Uterus (tissue), 4 donors: ENCODE data around the gene ZNF628. TPM values are rescaled to one million over a fixed set of nuclear protein-coding genes. Genes with fewer than 3 reads are reported as not detected.

Source experiments
- DNase-seq, 2 donors: peaks; one replicate each; pipeline ENCODE4 v3.0.0-alpha.2; 2019 to 2020
- H3K27ac ChIP-seq, 2 donors: fragments of 200-600 bp; sonication (generic); 1 replicate in 1 of 2; 2 replicates in 1 of 2; pipeline ENCODE4 v1.5.1; 2016 to 2018
- H3K27me3 ChIP-seq, 2 donors: fragments of 200-600 bp; sonication (generic); one replicate each; pipeline ENCODE4 v1.5.1; 2018 to 2019; ENCODE audit warnings: control low read depth in 1 of 2
- H3K36me3 ChIP-seq, 2 donors: fragments of 200-600 bp; sonication (generic); one replicate each; pipeline ENCODE4 v1.5.1; 2019; ENCODE audit warnings: control low read depth in 1 of 2
- H3K4me1 ChIP-seq, 2 donors: fragments of 200-600 bp; sonication (generic); one replicate each; pipeline ENCODE4 v1.5.1; 2018 to 2019; ENCODE audit warnings: control low read depth in 1 of 2
- H3K4me3 ChIP-seq, 2 donors: fragments of 200-600 bp; sonication (generic); 1 replicate in 1 of 2; 2 replicates in 1 of 2; pipeline ENCODE4 v1.5.1; 2018 to 2019; ENCODE audit warnings: mild to moderate bottlenecking in 1 of 2
- H3K9me3 ChIP-seq, 2 donors: fragments of 200-600 bp; sonication (generic); one replicate each; pipeline ENCODE4 v1.5.1; 2019; ENCODE audit warnings: control low read depth in 1 of 2
- POLR2A ChIP-seq, 2 donors: fragments of 450-650 bp; IDR thresholded peaks; one replicate each; pipeline ENCODE4 v1.6.1; 2016; ENCODE audit warnings: antibody characterized with exemption in 2 of 2, mild to moderate bottlenecking in 1 of 2, moderate library complexity in 1 of 2
- intact Hi-C: fragments of 100-400 bp; cut with DNase I; formaldehyde crosslinking; loops from one replicate; pipeline ENCODE4 v1.15.1; 2023; ENCODE audit warnings: low total_unique reads
- total RNA-seq, 4 donors: library from RNA; depleted of rRNA in 3 of 4; stranded (reverse); fragments of >200 nt in 3 of 4; gene quantifications; one replicate each; pipeline versions ENCODE4 v1.1.0 to v1.2.4, GENCODE V29; 2014 to 2023
- TF ChIP-seq, protein P1 (sequence below), 4 experiments: fragments of 200-600 bp in 2 of 4; fragments of 450-650 bp in 2 of 4; sonication (generic) in 2 of 4; IDR thresholded peaks; one replicate each; pipeline ENCODE4 v1.5.1; 2016 to 2019; ENCODE audit warnings: antibody characterized with exemption in 4 of 4, mild to moderate bottlenecking in 2 of 4, moderate library complexity in 1 of 4
- donor health status: DM: yes; HTN: yes; CAD: no.

The ZNF628 gene
- total RNA-seq, 4 donors from 2014 or later, result 1.0 to 29.5 (median 11.9) TPM; not detected in 1

DNA sequence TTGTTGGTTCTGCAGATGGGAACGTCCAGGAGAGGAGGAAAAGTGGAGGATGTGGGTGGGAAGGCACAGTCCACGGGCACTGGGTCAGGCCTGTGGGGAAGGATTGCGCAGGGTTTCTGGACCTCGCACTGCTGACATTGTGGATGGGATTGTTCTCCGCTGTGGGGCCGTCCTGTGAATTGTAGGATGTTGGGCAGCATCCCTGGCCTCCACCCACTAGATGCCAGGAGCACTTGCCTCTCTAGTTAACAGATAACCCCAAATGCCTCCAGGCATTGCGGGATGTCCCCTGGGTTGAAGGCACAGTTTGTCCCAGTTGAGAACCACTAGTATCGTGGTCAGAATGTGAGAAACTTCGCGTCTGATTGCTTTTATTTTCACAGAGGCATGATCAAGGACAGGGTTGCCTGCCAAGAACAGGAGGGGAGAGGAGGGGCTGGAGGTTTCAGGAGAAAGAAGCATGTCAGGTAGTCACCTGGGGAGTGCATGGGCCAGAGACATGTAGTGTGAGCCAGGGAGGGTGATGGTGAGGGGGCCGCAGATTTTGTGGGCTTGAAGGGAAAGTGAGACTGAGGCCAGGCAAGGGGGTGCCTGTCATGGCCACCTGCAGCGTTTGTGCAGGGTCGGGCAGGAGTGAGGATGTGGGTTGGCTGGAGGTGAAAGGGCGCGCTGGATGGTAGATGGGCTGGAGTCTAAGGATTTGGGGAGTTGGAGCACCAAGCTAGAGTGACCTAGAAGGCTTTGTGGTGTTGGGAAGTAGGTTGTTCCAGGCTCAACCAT lies 3.2 kb downstream of the ZNF628 start:
- DNase-seq, result no peak
- no peaks in the 10 kb centered on the region for H3K36me3 ChIP-seq
- TF ChIP-seq POLR2A (IDR thresholded peaks at IDR 0.05), result no peak
- TF ChIP-seq, protein P1, sequence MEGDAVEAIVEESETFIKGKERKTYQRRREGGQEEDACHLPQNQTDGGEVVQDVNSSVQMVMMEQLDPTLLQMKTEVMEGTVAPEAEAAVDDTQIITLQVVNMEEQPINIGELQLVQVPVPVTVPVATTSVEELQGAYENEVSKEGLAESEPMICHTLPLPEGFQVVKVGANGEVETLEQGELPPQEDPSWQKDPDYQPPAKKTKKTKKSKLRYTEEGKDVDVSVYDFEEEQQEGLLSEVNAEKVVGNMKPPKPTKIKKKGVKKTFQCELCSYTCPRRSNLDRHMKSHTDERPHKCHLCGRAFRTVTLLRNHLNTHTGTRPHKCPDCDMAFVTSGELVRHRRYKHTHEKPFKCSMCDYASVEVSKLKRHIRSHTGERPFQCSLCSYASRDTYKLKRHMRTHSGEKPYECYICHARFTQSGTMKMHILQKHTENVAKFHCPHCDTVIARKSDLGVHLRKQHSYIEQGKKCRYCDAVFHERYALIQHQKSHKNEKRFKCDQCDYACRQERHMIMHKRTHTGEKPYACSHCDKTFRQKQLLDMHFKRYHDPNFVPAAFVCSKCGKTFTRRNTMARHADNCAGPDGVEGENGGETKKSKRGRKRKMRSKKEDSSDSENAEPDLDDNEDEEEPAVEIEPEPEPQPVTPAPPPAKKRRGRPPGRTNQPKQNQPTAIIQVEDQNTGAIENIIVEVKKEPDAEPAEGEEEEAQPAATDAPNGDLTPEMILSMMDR (IDR thresholded peaks at IDR 0.05), result no peak
- no peaks in the 10 kb centered on the region for H3K9me3 ChIP-seq
- intact Hi-C loops, result no loop called here
- peaks cover 5 to 11% of the 10 kb centered on the region in 2 donors for H3K4me1 ChIP-seq
- H3K27ac ChIP-seq, result no peak overlapping the region
- H3K27me3 ChIP-seq, result no peaks in the 10 kb centered on the region
- H3K4me3 ChIP-seq, result no peak overlapping the region

DNA sequence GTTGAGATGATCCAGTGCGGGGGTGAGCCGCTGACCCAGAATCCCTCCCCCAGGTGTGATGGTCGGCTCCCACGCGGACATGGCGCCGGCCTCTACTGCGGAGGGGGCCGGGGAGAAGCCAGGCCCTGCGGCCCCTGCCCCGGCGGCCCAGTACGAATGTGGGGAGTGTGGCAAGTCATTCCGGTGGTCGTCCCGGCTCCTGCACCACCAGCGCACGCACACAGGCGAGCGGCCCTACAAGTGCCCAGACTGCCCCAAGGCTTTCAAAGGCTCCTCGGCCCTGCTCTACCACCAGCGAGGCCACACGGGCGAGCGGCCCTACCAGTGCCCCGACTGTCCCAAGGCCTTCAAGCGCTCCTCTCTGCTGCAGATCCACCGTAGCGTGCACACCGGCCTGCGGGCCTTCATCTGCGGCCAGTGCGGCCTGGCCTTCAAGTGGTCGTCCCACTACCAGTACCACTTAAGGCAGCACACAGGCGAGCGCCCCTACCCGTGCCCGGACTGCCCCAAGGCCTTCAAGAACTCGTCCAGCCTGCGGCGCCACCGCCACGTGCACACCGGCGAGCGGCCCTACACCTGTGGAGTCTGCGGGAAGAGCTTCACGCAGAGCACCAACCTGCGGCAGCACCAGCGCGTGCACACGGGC lies 4.9 kb downstream of the ZNF628 start:
- H3K27ac ChIP-seq, result no peak overlapping the region
- intact Hi-C loops, result no loop called here
- H3K9me3 ChIP-seq, result no peaks in the 10 kb centered on the region
- H3K4me1 ChIP-seq, result peaks cover 5 to 20% of the 10 kb centered on the region in 2 donors
- H3K36me3 ChIP-seq, result no peaks in the 10 kb centered on the region
- no peak for DNase-seq
- no peaks in the 10 kb centered on the region for H3K27me3 ChIP-seq
- H3K4me3 ChIP-seq, result no peak overlapping the region
- TF ChIP-seq, protein P1 (IDR thresholded peaks at IDR 0.05), result no peak
- TF ChIP-seq POLR2A (IDR thresholded peaks at IDR 0.05), result no peak

DNA sequence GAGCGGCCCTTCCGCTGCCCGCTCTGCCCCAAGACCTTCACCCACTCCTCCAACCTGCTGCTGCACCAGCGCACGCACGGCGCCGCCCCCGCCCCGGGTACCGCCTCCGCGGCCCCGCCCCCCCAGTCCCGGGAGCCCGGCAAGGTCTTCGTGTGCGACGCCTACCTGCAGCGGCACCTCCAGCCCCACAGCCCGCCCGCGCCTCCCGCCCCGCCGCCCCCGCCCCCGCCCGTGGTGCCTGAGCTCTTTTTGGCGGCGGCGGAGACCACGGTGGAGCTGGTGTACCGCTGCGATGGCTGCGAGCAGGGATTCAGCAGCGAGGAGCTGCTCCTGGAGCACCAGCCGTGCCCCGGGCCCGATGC lies 5.4 kb downstream of the ZNF628 start:
- no peaks in the 10 kb centered on the region for H3K9me3 ChIP-seq
- H3K36me3 ChIP-seq, result no peaks in the 10 kb centered on the region
- no peak overlapping the region for H3K27ac ChIP-seq
- no peak for DNase-seq
- TF ChIP-seq, protein P1 (IDR thresholded peaks at IDR 0.05), result no peak
- no peak for TF ChIP-seq POLR2A (IDR thresholded peaks at IDR 0.05)
- no peaks in the 10 kb centered on the region for H3K27me3 ChIP-seq
- intact Hi-C loops, result no loop called here
- H3K4me1 ChIP-seq, result peaks cover 5 to 25% of the 10 kb centered on the region in 2 donors
- no peak overlapping the region for H3K4me3 ChIP-seq

DNA sequence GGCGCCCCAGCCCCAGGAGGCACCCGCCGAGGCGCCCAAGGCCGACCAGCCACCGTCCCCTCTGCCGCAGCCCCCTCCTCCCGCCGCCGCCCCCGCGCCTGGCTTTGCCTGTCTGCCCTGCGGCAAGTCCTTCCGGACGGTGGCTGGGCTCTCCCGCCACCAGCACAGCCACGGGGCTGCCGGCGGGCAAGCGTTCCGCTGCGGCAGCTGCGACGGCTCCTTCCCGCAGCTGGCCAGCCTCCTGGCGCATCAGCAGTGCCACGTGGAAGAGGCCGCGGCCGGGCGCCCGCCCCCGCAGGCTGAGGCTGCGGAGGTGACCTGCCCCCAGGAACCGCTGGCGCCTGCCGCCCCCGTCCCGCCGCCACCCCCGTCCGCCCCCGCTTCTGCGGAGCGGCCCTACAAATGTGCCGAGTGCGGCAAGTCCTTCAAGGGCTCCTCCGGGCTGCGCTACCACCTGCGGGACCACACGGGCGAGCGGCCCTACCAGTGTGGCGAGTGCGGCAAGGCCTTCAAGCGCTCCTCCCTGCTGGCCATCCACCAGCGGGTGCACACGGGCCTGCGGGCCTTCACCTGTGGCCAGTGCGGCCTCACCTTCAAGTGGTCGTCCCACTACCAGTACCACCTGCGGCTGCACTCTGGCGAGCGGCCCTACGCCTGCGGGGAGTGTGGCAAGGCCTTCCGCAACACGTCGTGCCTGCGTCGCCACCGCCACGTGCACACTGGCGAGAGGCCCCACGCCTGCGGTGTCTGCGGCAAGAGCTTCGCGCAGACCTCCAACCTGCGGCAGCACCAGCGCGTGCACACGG lies 5.9 kb downstream of the ZNF628 start:
- H3K36me3 ChIP-seq, result no peaks in the 10 kb centered on the region
- DNase-seq, result no peak
- no peak for TF ChIP-seq POLR2A (IDR thresholded peaks at IDR 0.05)
- TF ChIP-seq, protein P1 (IDR thresholded peaks at IDR 0.05), result no peak
- no peaks in the 10 kb centered on the region for H3K27me3 ChIP-seq
- peaks cover 5 to 31% of the 10 kb centered on the region in 2 donors for H3K4me1 ChIP-seq
- H3K27ac ChIP-seq, result no peak overlapping the region
- intact Hi-C loops, result no loop called here
- no peak overlapping the region for H3K4me3 ChIP-seq
- H3K9me3 ChIP-seq, result no peaks in the 10 kb centered on the region
